GM19395 (cell line): ENCODE measurements around the gene FCRLB.
"Not testable (repeated sequence)": the region's sequence is repeated elsewhere in the genome, so short reads cannot be mapped to it uniquely, and the experiment has no call there.

Experiments
- ATAC-seq: cut with Tn5 transposase; IDR thresholded peaks from one replicate; pipeline ENCODE4 v1.9.1; 2021; ENCODE audit warnings: mild to moderate bottlenecking, moderate library complexity; ENCODE audit not compliant: unreplicated experiment

The FCRLB gene

DNA sequence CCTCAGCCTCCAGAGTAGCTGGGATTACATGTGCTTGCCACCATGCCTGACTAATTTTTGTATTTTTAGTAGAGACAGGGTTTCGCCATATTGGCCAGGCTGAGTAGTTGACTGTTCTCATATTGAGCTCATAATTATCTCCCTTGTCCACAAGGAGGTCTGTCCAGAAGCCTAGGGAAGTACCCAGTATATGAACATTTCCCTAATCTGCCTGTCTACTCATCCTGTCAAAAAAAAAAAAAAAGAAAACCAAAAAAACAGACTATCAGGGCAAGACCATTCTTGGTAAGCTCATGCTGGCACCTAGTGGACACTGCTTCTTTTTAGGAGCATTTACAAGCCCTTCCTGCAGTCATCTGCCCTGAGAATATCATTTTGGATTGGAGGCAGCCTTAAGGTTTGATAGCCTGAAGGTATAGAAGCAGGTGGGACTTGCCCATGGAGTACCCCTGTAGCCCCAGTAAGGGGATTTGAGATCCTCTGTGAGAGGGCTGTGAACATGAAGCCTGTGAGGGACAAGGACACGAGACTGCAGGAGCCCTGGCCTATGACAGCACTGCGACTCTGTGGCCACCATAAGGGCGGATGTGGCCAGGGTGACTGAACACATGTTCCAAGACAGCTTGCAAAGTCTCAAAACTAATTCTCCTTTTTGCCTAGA is 17.4 kb downstream of the FCRLB start:
- ATAC-seq, result peak; percentile 70

- peak; percentile 27 for ATAC-seq
Observed at GRCh38 chr1:161739865-161740566, 18.7 kb downstream of the FCRLB start.

DNA sequence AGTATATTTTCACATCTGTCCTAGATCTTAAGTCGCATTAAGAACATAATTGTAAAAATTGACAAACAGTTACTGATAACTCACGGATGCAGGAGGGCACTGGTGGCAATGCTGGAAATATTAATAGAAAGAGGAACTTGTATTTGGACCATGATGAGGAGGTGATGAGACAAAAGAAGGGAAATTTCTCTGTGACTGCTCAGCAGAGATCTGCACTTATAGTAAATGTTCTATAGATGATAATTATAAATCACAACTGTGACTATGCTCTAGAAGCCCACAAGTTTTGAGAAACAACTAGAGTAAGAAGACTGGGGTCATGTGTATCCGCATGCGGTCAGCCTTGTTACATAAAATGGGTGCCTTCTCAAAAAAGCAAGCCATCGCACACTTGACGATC is 19.6 kb downstream of the FCRLB start:
- ATAC-seq, result no peak

DNA sequence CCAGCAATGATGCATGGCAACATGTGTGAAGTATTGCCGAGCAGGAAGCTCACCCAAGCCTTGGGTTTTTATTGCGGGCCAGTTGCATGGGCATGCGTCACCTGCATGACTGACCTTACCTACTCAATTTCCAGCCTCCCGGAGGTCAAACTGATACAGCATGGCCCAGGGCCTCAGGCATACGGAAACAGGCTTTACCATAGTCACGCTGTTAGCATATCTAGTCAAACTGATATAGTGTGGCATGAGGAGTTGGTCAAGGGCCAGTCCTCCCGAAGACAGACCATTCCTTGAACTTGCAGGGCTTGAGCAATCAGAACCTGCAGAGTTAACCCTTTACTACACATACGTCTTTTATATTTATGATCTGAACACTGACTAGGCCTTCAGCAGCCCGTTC is 21.9 kb downstream of the FCRLB start:
- no peak for ATAC-seq

GRCh38 chr1:161747801-161748200 is 26.5 kb downstream of the FCRLB start:
- ATAC-seq, result no peak

DNA sequence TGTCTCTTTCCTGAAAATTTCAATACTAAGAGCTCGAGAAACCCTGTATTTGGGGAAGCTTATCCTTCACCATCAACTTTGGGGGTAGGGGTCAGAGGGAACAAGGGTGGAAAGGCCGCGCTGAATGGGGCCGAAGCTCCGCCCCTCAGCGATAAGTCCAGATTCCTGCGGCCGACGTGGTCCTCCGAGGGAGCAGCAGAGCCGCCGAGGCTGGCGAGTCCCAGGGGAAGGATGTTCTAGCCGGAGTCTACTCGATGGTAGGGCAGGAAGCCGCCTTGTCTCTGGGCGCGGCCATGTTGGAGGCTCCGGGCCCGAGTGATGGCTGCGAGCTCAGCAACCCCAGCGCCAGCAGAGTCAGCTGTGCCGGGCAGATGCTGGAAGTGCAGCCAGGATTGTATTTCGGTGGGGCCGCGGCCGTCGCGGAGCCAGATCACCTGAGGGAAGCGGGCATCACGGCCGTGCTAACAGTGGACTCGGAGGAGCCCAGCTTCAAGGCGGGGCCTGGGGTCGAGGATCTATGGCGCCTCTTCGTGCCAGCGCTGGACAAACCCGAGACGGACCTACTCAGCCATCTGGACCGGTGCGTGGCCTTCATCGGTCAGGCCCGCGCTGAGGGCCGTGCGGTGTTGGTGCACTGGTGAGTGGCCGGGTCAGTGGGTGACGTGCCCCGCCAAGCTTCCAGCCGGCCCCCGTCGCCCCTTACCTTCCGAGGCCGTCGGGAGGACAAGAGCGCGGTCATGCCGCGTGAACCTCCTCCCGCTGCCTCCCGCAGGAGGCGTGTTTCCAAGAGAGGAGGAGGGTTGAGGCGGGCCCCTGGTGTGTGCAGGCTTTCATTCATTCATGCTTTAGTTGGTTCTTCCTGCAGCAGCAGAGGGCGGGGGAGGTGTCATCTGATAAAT is 28.4 kb downstream of the FCRLB start, which contains the start of gene DUSP12:
TSS of gene DUSP12 (plus strand) at position 278 of the 899 bp plus-strand sequence. CDS start at position 294, 16 bp downstream.
- ATAC-seq, result peak; percentile 97

- no peak for ATAC-seq
Observed at GRCh38 chr1:161763522-161764098, 42.3 kb downstream of the FCRLB start.

DNA sequence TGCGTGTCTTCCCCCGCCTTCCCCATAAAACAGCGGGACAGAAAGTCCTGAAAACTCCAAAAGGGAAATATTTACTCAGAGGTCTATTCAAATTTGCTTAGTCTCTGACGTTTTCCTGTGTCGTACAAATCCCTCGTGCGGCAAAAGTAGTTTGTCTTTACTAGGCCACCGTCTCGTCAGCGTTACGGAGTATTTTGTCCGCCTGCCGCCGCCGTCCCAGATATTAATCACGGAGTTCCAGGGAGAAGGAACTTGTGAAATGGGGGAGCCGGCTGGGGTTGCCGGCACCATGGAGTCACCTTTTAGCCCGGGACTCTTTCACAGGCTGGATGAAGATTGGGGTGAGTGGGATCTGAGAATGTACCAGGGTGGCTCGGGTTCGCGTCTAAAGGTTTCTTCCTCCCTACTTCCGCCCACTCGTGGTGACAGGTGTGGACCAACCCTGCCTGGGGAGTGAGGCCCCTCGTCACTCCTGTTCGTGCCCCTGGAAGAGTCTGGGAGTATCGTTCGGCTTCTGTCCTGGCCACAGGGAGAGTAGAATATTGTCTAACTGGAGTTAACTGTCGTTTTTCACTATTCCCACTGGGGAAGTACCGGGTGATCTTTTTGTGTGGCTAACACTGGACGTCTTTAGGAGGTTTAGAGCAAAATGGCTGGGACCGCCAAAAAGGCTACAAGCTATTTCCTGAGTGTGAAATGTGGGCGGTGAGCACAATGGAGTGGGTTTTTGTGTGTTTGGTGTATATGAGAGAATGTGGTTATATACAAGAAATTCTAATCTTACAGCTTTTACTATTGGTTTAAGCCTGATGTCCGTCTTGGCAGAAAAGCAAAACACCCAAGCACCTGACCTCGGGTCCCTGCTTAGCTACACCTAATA is 45.0 kb downstream of the FCRLB start, which contains the start of gene ATF6:
TSS of gene ATF6 (plus strand) at position 219 of the 880 bp plus-strand sequence. CDS start at position 260, 41 bp downstream.
- ATAC-seq, result peak; percentile 71

DNA sequence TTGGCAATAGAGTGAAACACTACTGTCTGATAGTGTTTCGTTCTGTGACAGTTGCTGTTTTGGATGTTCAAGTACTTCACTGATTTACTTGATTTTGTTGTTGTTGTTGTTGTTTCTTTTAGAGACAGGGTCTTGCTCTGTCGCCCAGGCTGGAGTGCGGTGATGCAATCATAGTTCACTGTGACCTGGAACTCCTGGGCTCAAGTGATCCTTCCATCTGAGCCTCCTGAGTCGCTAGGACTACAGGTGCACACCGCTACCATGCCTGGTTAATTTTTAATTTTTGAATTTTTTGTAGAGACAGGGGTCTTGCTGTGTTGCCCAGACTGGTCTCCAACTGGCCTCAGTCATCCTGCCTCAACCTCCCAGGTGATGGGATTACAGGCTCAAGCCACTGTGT is 47.1 kb downstream of the FCRLB start:
- ATAC-seq, result no peak

- ATAC-seq, result no peak
Observed at GRCh38 chr1:161768986-161769672, 47.8 kb downstream of the FCRLB start.

DNA sequence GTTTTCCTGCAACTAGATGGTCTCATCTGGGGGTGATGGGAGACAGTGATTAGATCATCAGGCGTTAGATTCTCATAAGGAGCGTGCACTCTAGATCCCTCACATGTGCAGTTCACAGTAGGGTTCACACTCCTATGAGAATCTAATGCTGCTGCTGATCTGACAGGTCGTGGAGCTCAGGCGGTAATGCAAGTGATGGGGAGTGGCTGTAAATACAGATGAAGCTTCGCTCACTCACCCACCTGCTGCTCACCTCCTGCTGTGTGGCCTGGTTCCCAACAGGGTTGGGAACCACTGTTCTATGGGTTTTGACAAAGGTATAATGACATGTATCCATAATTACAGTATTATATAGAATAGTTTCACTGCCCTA is 48.3 kb downstream of the FCRLB start:
- ATAC-seq, result not testable (repeated sequence)

DNA sequence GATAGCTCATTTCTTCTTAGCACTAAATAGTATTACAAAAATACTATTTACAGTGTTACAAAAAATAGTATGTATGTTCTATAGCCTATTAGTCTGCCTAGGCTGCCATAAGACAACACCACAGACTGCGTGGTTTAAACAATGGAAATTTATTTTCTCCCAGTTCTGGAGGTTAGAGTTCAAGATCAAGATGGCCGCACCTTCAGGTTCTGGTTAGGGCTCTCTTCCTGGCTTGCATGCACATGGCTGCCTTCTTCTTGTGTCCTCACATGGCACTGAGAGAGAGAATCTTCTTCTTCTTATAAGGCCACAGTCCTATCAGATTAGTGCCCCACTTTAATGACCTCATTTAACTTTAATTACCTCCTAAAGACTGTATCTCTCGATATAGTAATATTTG is 48.9 kb downstream of the FCRLB start:
- no peak for ATAC-seq

- no peak for ATAC-seq
Observed at GRCh38 chr1:161771161-161771560, 49.8 kb downstream of the FCRLB start.

GRCh38 chr1:161771973-161772372 is 50.6 kb downstream of the FCRLB start:
- no peak for ATAC-seq

GRCh38 chr1:161772397-161772796 is 51.1 kb downstream of the FCRLB start:
- no peak for ATAC-seq

DNA sequence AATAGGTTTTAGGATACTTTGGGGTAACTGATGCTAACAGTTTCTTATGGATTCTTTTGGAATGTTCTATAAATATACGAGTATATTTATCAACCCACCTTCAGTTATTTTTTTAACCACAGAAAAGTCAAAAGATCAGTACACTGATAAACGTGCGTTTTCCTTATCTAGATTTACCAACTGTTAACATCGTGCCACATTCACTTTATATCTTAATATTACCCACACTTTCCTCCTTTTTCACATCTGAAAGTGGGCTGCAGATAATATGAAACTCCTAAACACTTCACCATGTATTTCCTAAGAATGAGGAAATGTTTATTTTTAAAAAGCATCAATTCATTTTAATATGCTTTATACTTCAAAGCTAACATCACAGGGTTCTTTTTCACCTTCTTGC is 52.4 kb downstream of the FCRLB start:
- no peak for ATAC-seq

DNA sequence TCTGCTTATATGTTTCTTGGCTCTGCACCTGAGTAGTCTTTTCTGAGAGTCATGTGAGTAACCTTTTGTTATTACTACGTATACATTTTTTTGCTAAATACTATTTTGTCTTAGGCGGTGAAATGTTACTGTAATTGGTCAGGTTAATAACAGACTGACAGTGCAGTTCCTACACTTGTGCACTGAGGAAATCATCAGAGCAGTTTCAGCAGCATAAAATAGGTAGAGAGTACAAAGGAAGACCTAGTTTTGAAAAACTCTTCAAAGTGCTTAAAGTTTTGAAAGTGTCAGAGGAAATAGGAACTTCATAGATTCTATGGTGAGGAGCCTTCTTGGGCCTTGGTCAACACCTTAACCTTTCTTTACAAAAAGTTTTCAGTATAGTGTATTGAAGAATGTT is 55.9 kb downstream of the FCRLB start:
- no peak for ATAC-seq
